Measurements from ENCODE around the gene NAGS.
"Not testable (repeated sequence)": the region's sequence is repeated elsewhere in the genome, so short reads cannot be mapped to it uniquely, and the experiment has no call there.

Gene NAGS

DNA sequence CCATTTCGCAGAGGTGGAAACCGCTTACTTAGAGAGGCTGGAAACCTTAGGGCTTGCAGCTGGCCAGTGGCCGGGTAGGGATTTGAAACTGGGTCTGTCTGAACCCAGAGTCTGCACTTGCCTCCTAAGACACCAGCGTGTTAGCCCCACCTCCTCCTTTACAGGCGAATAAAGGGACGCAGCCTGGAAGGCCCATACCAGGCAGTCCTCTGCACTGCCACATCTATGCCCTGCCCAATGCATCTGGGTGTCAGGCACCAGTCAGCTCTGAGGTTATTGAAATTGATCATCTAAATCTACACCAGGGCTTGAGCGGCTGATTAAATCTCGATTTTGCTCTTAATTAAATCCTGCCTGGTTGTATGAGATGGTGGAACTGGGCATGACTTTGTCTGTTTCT, 19.9 kb upstream of the NAGS start:
- no peak for DNase-seq

DNA sequence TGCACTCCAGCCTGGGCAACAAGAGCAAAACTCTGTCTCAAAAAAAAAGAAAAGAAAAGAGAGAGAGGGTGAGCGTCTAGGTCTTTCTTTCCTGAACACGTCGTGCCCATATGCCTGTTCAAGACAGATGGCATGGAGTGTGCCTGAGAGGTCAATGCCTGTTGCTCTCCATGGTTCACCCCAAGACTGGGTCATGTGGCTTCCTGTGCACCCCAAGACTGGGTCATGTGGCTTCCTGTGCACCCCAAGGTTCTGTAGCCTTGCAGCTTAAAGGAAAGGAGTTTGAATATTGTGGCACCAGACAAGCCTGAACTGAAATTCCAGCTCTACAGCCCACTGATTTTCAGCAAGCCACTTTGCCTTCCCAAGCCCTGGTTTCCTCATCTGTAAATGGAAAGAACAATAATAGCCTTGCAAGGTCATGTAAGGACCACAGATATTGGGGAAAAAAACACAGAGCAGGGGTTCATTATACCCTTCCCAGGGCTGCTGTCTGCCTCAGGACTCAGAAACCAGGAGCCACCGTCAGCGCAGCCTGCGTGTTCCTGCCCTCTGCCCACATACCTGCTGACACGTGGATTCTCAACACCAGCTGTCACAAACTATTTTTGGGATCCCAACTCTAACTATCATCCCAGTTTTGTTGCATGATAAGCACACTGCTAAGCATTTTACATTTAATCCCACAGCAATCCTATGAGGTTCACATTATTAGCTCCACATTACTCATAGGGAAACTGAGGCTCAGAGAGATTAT, 18.0 kb upstream of the NAGS start:
- no peak for DNase-seq

DNA sequence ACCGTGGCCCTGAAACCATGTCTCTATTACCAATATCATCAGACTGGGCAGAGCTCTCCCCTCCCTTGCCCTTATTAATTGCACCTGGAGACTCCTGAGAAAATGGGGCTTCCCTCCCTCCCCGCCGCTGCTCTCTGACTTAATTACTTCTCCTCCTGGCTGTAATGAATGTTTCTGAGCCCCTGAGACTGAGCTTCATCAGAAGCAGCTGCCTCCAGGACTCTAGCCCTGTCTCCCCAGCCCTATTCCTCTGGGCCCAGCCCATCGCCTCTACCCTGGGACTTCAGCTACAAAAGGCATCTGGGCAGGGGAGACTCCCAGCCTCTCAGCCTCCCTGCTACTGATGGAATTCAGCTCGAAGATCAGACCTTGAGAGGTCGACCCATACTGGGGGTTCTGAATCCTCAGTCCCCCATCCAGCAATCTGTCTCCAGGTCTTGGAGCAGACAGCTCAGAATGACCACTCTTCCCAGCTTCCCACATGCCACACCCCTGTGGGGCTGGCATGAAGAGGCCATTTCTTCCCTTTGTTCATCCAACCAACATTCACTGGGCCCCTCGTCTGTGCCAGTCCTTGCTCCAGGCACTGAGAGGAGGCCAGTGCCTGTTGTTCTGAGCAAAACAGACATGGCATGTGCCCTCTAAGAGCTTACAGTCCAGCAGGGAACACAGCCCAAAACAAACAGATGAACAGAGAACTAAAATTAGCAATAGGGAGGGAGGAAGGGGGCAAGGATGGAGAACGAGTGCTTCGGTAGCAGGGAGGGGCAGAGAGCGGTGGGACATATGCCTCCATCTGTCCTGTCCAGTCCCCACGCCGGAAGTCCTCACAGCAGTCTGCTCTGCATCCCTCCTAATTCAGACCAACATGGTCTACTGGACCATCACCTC, 17.0 kb upstream of the NAGS start:
- no peak for DNase-seq

DNA sequence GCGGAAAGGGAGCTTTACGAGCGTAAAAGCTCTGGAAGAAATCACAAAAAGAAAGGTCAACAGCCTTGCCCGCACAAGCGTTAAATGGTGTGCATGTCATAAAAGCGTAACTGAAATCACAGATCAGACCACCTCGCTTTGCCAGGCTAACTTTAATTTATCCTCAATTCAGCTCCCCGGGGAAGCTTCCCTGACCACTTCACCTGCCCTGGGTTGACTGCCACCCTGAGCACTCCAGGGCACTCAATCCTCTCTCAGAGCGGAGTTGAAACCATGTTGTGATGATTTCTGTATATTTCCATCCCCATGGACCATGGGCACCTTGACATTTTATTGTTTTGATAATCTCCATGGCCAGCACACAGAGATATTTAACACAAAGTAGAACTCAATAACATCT, 16.1 kb upstream of the NAGS start:
- DNase-seq, result no peak

DNA sequence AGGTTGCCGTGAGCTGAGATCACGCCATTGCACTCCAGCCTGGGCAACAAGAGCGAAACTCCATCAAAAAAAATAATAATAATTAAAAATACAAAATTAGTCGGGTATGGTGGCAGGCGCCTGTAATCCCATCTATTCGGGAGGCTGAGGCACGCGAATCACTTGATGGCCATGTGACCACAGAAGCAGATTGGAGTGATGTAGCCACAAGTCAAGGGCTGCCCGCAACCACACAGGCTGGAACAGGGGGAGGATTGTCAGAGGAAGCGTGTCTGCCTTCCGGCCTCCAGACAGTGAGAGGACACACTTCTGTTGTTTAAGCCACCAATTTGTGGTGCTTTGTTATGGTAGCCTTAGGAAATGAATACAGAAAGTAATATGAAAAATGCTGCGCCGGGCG, 11.8 kb upstream of the NAGS start:
- DNase-seq, result no peak

DNA sequence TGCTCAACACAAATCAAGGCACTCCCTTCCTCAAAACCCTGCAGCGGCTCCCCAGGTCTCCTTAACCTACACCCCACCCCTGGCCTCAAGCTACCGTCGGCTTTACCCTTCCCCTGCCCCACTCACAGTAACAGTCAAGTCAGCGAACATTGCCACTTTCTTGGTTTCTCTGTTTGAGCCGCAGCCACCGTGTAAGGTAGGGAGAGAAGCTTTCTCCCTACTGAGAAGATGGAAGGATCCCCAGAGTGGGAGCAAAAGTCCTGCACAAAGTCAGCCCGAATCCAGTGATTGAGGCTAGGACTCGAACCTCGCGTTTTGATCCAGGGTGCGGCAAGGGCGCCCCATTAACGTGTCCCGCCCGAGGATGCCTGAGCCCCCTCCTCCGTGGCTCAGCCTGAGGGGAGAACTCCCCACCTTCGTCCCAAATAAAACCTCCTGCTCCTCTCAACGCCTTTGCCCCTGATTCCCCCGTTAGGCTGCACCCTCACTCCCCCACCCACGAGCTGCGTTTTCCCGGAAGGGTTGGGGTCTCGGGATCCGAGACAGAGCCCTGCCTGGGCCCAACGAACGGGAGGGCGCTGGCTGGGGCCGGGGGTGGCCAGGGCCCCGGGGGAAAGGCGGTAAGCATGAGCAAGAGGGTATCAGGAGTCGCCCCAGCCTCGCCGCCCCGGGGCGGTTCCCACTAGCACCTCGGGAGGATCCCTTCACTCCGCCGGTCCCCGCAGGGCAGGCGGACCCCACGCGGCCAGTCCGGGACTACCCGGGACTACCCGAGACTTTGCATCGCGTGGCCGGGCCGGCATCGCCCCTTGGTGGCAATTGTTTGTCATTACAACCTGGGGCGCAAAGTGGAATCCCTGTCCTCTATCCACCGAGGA, 9.9 kb upstream of the NAGS start:
- DNase-seq, result peak; percentile 51

DNA sequence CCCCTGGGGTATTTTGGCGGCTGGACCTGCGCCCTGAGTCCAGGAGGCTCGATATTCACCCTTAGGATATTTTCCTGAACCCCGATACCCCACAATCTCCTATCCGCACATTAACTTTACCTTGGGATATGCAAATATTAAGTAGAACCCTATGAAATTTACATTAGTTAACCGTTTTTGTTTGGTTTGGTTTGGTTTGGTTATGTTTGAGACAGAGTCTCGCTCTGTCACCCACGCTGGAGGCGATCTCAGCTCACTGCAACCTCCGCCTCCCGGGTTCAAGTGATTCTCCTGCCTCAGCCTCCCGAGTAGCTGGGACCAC, 9.3 kb upstream of the NAGS start:
- DNase-seq, result no peak

DNA sequence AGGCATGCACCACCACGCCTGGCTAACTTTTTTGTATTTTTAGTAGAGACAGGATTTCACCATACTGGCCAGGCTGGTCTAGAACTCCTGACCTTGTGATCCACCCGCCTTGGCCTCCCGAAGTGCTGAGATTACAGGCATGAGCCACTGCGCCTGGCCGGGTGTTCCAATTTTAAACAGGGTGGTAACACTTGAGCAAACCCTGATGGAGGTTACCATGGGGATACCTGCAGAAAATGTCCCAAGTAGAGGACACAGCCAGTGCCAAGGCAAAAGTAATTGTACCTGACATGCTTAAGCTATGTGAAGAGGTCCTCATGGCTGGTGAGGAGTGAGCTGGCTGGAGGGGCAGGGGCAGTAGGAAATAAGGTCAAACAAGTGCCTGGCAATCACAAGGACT, 7.2 kb upstream of the NAGS start:
- DNase-seq, result not testable (repeated sequence)

DNA sequence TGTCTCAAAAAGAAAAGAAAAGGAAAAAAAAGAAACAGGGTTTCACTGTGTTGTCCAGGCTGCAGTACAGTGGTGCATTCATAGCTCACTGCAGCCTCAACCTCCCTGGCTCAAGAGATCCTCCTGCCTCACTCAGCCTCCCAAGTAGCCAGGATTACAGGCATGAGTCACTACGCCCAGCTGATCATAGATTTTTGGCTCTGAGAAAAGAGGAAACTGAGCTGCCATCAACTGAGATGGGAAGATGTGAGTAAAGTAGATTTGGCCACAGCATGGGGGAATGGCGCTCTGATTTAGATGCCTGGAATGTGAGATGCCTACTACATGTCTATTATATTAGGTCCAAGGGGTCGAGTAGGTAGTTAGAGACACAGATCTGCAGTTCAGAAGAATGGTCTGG, 5.9 kb upstream of the NAGS start:
- DNase-seq, result no peak

DNA sequence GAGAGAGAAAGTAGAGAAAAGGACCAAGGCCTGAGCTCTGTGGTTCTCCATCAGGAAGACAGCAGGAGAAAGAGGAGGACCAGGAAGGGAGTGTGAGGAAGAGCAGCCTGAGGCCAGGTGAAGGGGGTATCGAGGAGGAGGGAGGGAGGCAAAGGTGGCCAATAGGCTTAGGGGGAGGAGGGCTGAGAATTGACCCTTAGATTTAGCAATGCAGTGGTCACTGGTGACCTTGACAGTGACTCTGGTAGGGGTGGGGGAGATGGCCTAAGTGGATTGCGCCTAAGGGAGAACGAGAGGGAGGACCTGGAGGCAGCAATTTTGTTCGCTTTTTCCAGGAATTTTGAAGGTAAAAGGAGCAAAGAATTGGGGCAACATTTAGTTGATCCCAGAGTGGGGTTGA, 5.4 kb upstream of the NAGS start:
- no peak for DNase-seq

DNA sequence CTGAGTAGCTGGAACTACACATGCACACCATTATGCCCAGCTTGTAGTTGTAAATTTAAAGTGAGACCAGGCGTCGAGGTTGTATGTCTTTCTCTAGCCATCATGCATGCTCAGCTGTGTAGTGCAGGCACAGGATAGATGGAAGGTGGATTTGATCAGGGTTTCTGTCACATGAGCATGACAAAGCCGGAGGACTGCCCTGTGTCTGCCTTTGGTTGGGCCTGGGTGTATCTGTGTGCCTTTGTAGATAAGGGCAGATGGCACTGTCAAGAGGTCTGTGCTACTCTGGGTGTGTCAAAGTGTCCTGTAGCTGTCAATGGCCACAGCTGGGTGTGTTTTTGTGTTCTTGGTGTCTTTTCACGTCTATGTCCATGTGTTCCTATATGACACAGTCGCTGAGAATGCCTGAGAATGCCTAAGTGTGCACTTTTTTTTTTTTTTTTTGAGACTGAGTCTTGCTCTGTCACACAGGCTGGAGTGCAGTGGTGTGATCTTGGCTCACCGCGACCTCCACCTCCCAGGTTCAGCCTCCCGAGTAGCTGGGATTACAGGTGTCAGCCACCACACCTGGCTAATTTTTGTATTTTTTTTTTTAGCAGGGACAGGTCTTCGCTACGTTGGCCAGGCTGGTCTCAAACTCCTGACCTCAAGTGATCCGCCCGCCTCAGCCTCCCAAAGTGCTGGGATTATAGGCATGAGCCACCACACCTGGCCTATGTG, 4.1 kb upstream of the NAGS start:
- no peak for DNase-seq

DNA sequence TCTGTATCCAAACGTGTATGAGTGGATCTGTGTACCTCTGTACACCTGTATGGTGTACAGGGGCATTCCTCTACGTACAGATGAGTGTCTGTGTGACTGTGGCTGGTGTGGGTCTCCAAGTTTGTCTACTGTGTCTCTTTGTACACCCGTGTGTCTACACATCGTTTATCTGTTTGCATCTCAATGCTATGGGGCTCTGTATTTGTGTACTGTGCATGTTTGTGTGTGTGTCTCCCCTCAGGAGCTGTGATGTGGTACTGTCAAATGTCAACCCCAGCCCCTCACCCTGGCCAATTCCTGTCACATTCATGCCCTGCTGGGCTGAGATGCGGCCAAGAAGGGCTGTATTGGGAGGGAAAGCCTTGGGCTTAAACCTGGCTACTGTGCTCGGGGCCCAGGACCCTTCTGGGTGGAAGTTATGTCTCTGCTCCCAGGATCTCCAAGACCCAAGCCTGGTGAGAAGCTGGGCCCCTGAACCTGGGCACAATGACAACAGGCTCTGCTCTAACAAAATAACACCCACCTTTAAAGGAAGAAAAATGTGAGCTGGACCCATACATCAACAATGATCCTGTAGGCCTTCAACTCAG, 3.5 kb upstream of the NAGS start:
- no peak for DNase-seq

DNA sequence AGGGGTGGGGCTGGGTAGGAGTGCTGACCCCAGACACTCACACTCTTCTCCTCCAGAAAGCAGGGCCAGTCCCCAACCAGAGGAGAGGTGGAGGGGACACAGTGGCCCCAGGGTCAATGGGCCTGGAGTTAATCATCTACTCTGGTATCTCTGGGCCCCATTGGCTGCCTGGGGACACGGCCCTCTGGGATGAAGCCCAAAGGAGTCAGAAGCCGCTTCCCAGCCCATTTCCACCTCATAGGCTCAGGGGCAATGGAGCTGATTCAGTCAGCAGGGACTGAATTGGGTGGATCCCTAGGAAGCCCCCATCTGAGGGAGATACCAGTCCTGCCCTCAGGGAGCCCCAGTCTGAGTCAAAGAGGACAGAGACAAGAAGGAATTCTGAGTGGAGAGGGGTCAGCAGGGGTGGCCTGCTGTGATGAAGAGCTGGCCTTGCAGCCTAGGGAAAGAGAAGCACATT, 2.9 kb upstream of the NAGS start:
- no peak for DNase-seq

DNA sequence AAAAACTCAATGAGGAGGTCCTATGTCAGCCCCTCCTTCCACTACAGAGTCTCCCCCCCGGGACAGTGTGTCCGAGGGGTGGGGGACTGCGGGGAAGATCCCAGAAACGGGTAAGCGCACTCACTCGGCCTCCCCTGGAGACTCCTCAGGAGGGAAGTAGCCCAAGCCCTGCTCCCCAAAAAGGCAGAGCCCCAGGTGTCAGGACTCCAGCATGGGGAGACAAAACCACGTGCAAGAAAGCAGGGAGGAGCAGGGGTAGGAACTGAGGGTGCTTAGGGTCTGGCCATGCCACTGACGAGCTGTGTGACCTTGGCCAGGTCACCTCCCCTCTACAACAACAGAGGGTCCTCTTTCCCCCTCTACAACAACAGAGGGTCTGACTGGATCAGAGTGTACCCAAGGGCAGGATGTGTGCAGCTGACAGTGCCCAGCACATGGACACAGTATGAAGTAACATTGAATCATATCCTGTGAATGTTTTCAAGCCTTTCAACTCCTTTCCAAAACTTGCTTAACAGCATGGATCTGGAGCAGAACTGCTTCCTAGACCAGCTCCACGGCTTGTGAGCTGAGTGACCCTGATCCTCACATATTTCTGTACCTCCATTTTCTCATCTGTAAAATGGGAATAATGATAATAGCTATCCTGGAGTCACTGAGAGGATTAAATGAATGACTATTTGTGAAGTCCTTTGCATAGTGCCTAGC, 2.1 kb upstream of the NAGS start:
- no peak for DNase-seq

DNA sequence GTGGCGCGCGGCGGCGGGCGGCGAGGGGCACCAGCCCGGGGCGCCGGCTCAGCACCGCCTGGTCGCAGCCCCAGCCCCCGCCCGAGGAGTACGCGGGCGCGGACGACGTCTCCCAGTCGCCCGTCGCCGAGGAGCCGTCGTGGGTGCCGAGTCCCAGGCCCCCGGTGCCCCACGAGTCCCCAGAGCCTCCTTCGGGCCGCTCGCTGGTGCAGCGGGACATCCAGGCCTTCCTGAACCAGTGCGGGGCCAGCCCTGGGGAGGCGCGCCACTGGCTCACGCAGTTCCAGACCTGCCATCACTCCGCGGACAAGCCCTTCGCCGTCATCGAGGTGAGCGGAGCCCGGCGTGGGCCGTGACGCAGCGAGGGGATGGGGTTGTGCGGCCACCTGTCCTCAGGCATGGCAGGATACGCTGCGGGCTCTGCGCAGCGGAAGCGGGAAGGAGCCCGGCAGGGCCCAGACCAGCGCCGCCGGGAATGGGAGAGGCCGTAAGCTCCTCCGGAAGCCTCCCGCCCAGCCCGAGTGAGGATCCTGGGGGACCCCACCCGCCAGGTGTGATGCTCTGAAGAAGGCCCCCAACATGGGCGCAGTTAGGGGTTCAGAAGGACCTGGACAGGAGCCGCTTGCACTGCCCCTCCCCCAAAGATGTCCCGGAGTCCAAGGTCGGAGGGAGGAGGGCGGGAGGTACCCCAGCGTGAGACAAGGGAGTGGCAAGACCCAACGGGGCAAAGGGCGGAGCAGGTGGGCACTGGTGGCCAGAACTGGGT, 522 bp downstream of the NAGS start:
- peak; percentile 5 for DNase-seq

DNA sequence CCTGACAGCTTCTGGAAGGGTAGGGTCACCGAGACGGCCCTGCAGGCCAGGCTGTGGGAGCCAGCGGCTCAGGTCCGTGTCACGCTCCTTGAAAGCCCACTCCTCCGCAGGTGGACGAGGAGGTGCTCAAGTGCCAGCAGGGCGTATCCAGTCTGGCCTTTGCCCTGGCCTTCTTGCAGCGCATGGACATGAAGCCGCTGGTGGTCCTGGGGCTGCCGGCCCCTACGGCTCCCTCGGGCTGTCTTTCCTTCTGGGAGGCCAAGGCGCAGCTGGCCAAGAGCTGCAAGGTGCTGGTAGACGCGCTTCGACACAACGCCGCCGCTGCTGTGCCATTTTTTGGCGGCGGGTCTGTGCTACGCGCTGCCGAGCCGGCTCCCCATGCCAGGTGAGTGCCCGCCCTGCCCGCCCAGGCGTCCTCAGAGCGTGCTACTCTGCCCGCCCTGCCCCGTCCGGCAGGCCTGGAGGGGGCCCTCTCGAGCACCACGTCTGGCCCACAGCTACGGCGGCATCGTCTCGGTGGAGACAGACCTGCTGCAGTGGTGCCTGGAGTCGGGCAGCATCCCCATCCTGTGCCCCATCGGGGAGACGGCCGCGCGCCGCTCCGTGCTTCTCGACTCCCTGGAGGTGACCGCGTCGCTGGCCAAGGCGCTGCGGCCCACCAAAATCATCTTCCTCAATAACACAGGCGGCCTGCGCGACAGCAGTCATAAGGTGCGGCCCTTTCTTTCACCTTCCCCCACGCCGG, 1.3 kb downstream of the NAGS start:
- peak; percentile 20 for DNase-seq

DNA sequence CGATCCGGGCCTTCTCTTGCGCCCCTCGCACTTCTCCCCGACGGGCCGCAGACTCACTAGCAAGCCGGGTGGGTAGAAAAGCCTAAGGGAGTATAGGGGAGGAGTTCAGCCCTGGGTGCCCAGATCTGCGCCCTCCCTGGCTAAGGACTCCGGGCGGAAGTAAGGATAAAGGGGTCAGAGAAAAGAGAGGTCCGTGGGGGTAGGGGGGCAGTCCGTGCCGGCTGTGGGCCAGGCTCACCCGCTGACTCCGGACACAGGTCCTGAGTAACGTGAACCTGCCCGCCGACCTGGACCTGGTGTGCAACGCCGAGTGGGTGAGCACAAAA, 1.8 kb downstream of the NAGS start:
- DNase-seq, result peak; percentile 14

DNA sequence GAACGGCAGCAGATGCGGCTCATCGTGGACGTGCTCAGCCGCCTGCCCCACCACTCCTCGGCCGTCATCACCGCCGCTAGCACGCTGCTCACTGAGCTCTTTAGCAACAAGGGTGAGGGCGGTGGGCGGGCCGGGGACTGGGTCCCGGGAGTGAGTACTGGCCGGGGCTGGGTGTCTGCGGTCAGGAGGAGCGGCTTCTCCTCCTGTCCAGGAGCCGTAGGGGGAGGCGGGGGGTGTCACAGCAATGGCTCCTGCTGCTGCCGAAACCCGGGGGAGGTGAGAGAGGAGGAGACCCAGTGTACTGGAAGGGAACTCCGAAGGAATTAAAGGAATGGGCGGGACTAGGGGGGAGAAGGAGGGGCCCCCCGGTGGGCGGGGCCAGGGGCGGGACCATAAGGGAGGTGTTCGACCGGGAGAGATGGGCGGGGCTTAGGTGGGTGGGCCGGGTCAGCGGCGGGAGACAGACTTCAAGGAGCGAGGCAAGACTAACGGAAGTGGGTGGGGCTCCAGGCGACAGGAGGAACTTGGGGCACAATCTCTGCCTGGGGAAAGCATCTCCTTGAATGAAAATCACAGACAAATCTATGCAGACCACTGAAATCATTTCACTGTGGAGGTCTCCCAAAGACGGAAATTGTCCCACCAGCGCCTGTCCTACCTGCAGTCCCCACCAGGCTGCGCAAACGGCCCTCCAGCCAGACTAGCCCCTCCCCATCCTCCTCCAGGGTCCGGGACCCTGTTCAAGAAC, 2.4 kb downstream of the NAGS start:
- DNase-seq, result peak; percentile 95

All from effector CD4-positive, alpha-beta T cell (primary cell).